ENCODE results near the gene SLC30A1. TPM values are rescaled to one million over a fixed set of nuclear protein-coding genes. Genes with fewer than 3 reads are reported as not detected.

SLC30A1 gene
- total and polyA plus RNA-seq, 7 experiments from 2014 or later: 1.1 to 12.1 (median 8.4) TPM

DNA sequence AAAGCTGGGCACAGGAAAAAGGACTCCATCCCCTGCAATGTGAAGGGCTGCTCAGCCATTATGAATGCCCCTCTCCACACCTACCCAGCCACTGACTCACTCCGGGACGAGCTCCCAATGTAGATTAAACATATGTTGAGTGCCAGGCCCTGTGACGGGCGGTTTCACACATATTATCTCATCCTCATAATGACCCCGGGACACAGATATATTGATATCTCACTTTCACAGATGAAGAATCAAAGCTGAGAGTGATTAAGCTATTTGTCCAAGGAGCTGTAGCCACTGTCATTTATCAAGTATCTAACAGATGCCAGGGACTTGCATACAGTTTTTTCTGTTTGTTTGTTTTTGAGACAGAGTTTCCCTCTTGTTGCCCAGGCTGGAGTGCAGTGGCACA is 35.0 kb upstream of the SLC30A1 start:
- H3K9me3 Mint-ChIP-seq: no peaks in the 10 kb centered on the region
- Histone ChIP-seq H3K4me3 (ENCODE audit: low read length) (no peak overlapping the region), H3K27ac (ENCODE audit: low read depth, low read length) (no peak overlapping the region), H3K36me3 (ENCODE audit: control insufficient read depth in 2 of 3, insufficient read depth in 3 of 3, low read length in 3 of 3) (no peaks in the 10 kb centered on the region), H3K4me1 (ENCODE audit: control insufficient read depth in 2 of 2, insufficient read depth in 2 of 2, low read length in 2 of 2) (no peaks in the 10 kb centered on the region), H3K27me3 (ENCODE audit: control insufficient read depth in 2 of 2, insufficient read depth in 2 of 2, low read length in 2 of 2) (no peaks in the 10 kb centered on the region), H3K9me3 (ENCODE audit: control insufficient read depth in 2 of 3, low read length in 3 of 3) (no peaks in the 10 kb centered on the region)
- ChIA-PET POLR2A (no interaction called here), CTCF (no interaction called here)
- no peak for ATAC-seq
- H3K36me3 Mint-ChIP-seq: no peaks in the 10 kb centered on the region
- H3K4me1 Mint-ChIP-seq: peaks cover 0 to 7% (median 0%) of the 10 kb centered on the region in 7 donors
- H3K27ac Mint-ChIP-seq: peak overlapping the region in 1 of 9 donors; percentile 5
- intact Hi-C loops (cut with micrococcal nuclease): no loop called here
- no peak overlapping the region for H3K4me3 Mint-ChIP-seq
- H3K27me3 Mint-ChIP-seq: no peaks in the 10 kb centered on the region
- DNase-seq: no peak

DNA sequence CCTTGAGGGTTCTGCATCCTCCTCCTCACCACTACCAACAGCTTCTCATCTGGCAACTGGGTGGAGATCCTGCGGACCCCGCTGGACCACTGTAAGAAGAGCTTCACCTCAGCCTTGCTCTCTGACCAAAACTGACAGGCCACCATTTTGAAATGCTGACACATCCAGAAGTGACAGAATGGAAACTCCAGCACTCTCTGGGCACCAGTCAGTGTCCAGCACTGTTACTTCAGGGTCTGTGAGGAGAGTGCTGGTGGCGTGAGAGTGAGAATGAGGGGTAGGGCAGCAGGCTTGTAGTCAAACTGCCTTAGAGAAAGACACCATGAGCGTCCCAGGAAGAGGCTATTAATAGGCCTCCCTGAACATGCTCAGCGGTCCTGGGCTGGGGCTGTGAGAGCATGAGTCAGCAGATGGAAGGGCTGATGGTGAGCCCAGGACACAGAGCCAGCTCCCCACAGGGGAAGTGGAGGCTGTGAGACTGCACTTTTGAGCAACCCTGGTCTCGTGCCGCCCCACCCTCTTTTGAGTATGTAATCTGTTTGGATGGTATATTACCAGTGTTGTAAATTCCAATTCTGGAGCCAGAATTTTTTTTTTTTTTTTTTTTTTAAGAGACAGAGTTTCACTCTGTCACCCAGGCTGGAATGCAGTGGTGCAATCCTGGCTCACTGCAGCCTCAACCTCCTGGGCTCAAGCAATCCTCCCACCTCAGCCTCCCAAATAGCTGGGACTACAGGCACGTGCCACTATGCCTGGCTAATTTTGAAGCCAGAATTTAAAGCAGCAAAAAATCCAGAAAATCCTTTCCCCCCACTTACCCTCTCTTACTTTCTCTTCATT is 34.4 kb upstream of the SLC30A1 start:
- H3K36me3 ChIP-seq (ENCODE audit: control insufficient read depth in 2 of 3, insufficient read depth in 3 of 3, low read length in 3 of 3): no peaks in the 10 kb centered on the region
- POLR2A ChIA-PET: no interaction called here
- intact Hi-C loops (cut with micrococcal nuclease): no loop called here
- H3K27me3 Mint-ChIP-seq: no peaks in the 10 kb centered on the region
- no peaks in the 10 kb centered on the region for H3K9me3 Mint-ChIP-seq
- H3K4me3 ChIP-seq (ENCODE audit: low read length): no peak overlapping the region
- DNase-seq (no peak), ATAC-seq (peak; percentile 95)
- no peak overlapping the region for H3K27ac ChIP-seq (ENCODE audit: low read depth, low read length)
- H3K36me3 Mint-ChIP-seq: no peaks in the 10 kb centered on the region
- H3K9me3 ChIP-seq (ENCODE audit: control insufficient read depth in 2 of 3, low read length in 3 of 3): no peaks in the 10 kb centered on the region
- H3K4me1 Mint-ChIP-seq: peaks cover 0 to 7% (median 0%) of the 10 kb centered on the region in 7 donors
- H3K4me3 Mint-ChIP-seq: no peak overlapping the region
- CTCF ChIA-PET: no interaction called here
- H3K4me1 ChIP-seq (ENCODE audit: control insufficient read depth in 2 of 2, insufficient read depth in 2 of 2, low read length in 2 of 2): no peaks in the 10 kb centered on the region
- no peaks in the 10 kb centered on the region for H3K27me3 ChIP-seq (ENCODE audit: control insufficient read depth in 2 of 2, insufficient read depth in 2 of 2, low read length in 2 of 2)
- H3K27ac Mint-ChIP-seq: peak overlapping the region in 1 of 9 donors; percentile 5

DNA sequence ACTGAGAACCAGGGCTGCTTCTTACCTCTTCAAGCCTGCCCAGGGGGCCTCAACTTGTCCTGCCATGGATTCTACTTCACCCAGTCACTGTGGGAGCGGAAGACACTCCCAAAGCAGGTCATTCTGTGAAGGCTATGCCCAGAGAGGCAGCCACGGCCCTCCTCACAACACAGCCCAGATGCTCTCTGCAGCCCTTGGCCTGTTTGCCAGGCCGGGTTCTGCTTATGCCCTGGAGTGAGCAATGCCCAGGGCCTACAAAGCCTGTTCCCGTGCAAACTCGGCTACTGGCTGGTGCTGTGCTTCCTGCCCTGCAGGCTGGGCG is 33.8 kb upstream of the SLC30A1 start:
- Mint-ChIP-seq H3K9me3 (no peaks in the 10 kb centered on the region), H3K4me3 (no peak overlapping the region), H3K27me3 (no peaks in the 10 kb centered on the region), H3K36me3 (no peaks in the 10 kb centered on the region), H3K4me1 (peaks cover 0 to 11% (median 5%) of the 10 kb centered on the region in 7 donors), H3K27ac (no peak overlapping the region)
- DNase-seq (no peak), ATAC-seq (no peak)
- H3K9me3 ChIP-seq (ENCODE audit: control insufficient read depth in 2 of 3, low read length in 3 of 3): no peaks in the 10 kb centered on the region
- no peaks in the 10 kb centered on the region for H3K27me3 ChIP-seq (ENCODE audit: control insufficient read depth in 2 of 2, insufficient read depth in 2 of 2, low read length in 2 of 2)
- H3K36me3 ChIP-seq (ENCODE audit: control insufficient read depth in 2 of 3, insufficient read depth in 3 of 3, low read length in 3 of 3): no peaks in the 10 kb centered on the region
- ChIA-PET POLR2A (no interaction called here), CTCF (no interaction called here)
- H3K4me3 ChIP-seq (ENCODE audit: low read length): no peak overlapping the region
- intact Hi-C loops (cut with micrococcal nuclease): no loop called here
- H3K4me1 ChIP-seq (ENCODE audit: control insufficient read depth in 2 of 2, insufficient read depth in 2 of 2, low read length in 2 of 2): no peaks in the 10 kb centered on the region
- H3K27ac ChIP-seq (ENCODE audit: low read depth, low read length): no peak overlapping the region

DNA sequence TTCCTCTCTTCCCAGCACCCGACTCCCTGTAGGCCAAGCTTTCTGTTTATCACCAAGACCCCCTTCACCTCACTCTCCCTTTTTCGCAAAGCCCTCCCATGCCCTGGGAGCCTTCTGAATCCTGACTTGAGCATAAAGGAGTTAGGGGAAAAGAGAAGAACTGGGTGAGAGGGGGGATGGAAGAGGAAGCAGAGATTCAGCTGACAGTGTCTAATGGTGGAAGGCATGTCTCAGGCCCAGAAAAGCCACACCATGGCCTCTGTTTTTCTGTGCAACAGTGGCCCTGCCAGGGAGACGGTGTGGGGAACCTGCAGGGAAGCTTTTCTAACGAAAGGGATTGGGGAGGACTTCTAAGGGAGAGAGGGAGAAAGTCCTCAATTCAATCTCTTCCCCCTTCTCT is 32.9 kb upstream of the SLC30A1 start:
- H3K27ac ChIP-seq (ENCODE audit: low read depth, low read length): no peak overlapping the region
- Mint-ChIP-seq H3K4me3 (no peak overlapping the region), H3K4me1 (peaks cover 5 to 20% (median 11%) of the 10 kb centered on the region in 7 donors), H3K27me3 (no peaks in the 10 kb centered on the region), H3K27ac (peak overlapping the region in 2 of 9 donors; percentile 41 to 78), H3K36me3 (no peaks in the 10 kb centered on the region), H3K9me3 (no peaks in the 10 kb centered on the region)
- H3K4me3 ChIP-seq (ENCODE audit: low read length): no peak overlapping the region
- no peaks in the 10 kb centered on the region for H3K36me3 ChIP-seq (ENCODE audit: control insufficient read depth in 2 of 3, insufficient read depth in 3 of 3, low read length in 3 of 3)
- H3K4me1 ChIP-seq (ENCODE audit: control insufficient read depth in 2 of 2, insufficient read depth in 2 of 2, low read length in 2 of 2): peaks cover 0 to 5% of the 10 kb centered on the region in 2 donors
- ChIA-PET CTCF (no interaction called here), POLR2A (no interaction called here)
- DNase-seq: no peak
- H3K9me3 ChIP-seq (ENCODE audit: control insufficient read depth in 2 of 3, low read length in 3 of 3): no peaks in the 10 kb centered on the region
- H3K27me3 ChIP-seq (ENCODE audit: control insufficient read depth in 2 of 2, insufficient read depth in 2 of 2, low read length in 2 of 2): no peaks in the 10 kb centered on the region
- intact Hi-C loops (cut with micrococcal nuclease): no loop called here
- ATAC-seq: no peak

DNA sequence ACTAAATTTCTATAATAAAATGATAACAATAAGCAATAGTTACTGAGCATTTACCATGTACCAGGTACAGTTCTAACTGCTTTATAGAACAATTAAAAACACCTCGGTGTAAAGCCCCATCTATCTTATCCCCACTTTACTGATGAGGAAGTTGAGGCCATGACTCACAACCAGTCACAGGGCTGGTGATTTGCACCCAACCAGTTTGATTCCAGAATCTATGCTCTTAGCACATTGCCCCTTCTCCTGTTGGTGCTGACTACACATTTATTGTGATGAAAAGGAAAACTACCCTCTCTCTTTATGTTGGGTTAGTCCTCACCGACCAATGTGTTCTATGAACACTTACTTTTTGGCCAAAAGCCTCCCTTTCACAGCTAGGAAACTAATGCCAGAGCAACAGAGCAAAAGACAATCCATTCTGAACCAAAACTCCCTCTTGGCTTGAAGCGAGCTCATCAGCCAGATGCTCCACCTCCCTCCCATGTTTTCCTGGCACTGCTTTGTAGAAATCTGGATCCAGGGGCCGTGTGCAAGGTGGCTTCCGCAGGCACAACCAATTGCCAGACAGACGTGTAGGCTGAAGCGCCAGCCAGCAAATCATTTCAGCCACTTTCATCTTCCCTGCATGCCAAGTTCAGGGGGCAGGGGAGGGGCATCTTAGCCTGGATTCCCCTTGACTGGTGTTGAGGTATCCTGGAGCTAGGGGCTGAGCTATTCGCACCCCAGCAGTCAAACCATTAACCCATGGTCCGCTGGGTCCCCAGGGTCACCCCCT is 32.0 kb upstream of the SLC30A1 start:
- no peaks in the 10 kb centered on the region for H3K36me3 Mint-ChIP-seq
- Histone ChIP-seq H3K4me3 (ENCODE audit: low read length) (no peak overlapping the region), H3K4me1 (ENCODE audit: control insufficient read depth in 2 of 2, insufficient read depth in 2 of 2, low read length in 2 of 2) (peaks cover 0 to 5% of the 10 kb centered on the region in 2 donors), H3K36me3 (ENCODE audit: control insufficient read depth in 2 of 3, insufficient read depth in 3 of 3, low read length in 3 of 3) (no peaks in the 10 kb centered on the region), H3K27me3 (ENCODE audit: control insufficient read depth in 2 of 2, insufficient read depth in 2 of 2, low read length in 2 of 2) (no peaks in the 10 kb centered on the region), H3K9me3 (ENCODE audit: control insufficient read depth in 2 of 3, low read length in 3 of 3) (no peaks in the 10 kb centered on the region), H3K27ac (ENCODE audit: low read depth, low read length) (no peak overlapping the region)
- CTCF ChIA-PET: interaction anchor here (0.7 kb wide), 1 partner anchor 93 kb away, joined by 3 read pairs; no protein-coding TSS in a partner anchor
- H3K9me3 Mint-ChIP-seq: no peaks in the 10 kb centered on the region
- H3K27ac Mint-ChIP-seq: peak overlapping the region in 1 of 9 donors; percentile 36
- H3K27me3 Mint-ChIP-seq: no peaks in the 10 kb centered on the region
- POLR2A ChIA-PET: no interaction called here
- intact Hi-C loops (cut with micrococcal nuclease): no loop called here
- DNase-seq (no peak), ATAC-seq (no peak)
- no peak overlapping the region for H3K4me3 Mint-ChIP-seq
- H3K4me1 Mint-ChIP-seq: peaks cover 8 to 29% (median 19%) of the 10 kb centered on the region in 7 donors

DNA sequence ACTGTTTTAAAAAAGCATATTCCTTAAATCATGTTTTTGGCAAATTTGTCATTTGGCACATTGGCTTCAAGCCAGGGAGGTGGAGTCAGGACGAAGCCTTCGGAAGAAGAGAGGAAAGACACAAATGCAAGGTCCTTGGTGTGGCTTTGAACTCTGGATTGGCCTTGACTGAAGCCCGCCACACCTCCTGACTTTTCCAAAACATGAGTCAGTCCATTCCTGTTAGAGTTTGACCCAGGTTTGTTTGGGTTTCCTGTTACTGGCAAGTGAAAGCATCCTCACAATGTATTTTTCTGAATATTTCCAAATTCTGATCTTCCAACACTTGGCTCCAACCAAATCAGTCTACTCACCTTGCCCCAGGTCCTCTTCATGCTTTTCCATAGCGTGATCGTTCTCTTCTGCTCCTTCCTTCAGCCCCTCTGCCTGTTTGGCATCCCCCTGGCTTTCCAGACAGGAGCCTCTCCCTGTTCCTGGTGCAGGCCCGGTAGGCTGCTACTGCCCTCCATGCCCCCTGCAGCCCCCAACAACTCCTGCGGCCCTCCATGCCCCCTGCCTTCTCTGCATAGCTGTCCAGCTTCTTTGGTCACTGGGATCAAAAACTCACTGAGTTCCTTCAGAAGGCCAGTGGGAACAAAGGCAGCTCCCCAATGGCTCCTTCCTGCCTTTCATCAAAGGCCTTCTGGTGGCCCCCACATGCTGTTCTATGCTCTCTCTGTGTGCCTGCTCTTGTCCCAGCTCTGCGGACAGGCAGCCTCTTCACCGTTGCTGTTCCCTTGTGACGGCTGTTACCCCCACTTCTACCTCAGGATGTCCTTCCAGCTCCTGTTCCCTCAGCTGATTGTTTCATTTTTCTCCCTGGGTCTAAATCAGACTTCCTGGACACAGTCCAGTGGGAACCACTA is 30.4 kb upstream of the SLC30A1 start:
- DNase-seq (no peak), ATAC-seq (no peak)
- Histone ChIP-seq H3K27ac (ENCODE audit: low read depth, low read length) (no peak overlapping the region), H3K27me3 (ENCODE audit: control insufficient read depth in 2 of 2, insufficient read depth in 2 of 2, low read length in 2 of 2) (no peaks in the 10 kb centered on the region), H3K9me3 (ENCODE audit: control insufficient read depth in 2 of 3, low read length in 3 of 3) (no peaks in the 10 kb centered on the region), H3K4me1 (ENCODE audit: control insufficient read depth in 2 of 2, insufficient read depth in 2 of 2, low read length in 2 of 2) (peaks cover 0 to 5% of the 10 kb centered on the region in 2 donors), H3K4me3 (ENCODE audit: low read length) (no peak overlapping the region), H3K36me3 (ENCODE audit: control insufficient read depth in 2 of 3, insufficient read depth in 3 of 3, low read length in 3 of 3) (no peaks in the 10 kb centered on the region)
- Mint-ChIP-seq H3K27me3 (peaks cover 0 to 6% (median 0%) of the 10 kb centered on the region in 5 donors), H3K27ac (no peak overlapping the region), H3K4me1 (peaks cover 15 to 25% (median 23%) of the 10 kb centered on the region in 7 donors), H3K4me3 (no peak overlapping the region), H3K9me3 (peaks cover 0 to 2% (median 0%) of the 10 kb centered on the region in 11 donors), H3K36me3 (peaks cover 0 to 4% (median 0%) of the 10 kb centered on the region in 5 donors)
- POLR2A ChIA-PET: no interaction called here
- intact Hi-C loops (cut with micrococcal nuclease): no loop called here
- CTCF ChIA-PET: no interaction called here

Data from naive thymus-derived CD4-positive, alpha-beta T cell (primary cell).